Panc1 (cell line): Measurements from ENCODE around the gene PRR35.

ENCODE experiments used
- CTCF ChIP-seq: fragments of 450-650 bp; IDR thresholded peaks from 2 replicates; pipeline ENCODE4 v1.5.1; 2017; ENCODE audit warnings: mild to moderate bottlenecking
- POLR2AphosphoS5 ChIP-seq: IDR thresholded peaks from 2 replicates; pipeline ENCODE4 v1.6.1; 2012; ENCODE audit warnings: mild to moderate bottlenecking, low read depth, low read length, moderate library complexity
- REST ChIP-seq, 2 experiments: IDR thresholded peaks; 2 replicates each; pipeline ENCODE4 v1.6.1; 2011 to 2012; ENCODE audit warnings: low read depth in 2 of 2, control low read depth in 1 of 2, low read length in 1 of 2, mild to moderate bottlenecking in 1 of 2, moderate library complexity in 1 of 2; ENCODE audit not compliant: insufficient read depth in 1 of 2
- SIN3A ChIP-seq: IDR thresholded peaks from 2 replicates; pipeline ENCODE4 v1.6.1; 2012; ENCODE audit warnings: low read depth, mild to moderate bottlenecking, low read length, moderate library complexity, borderline replicate concordance; ENCODE audit not compliant: insufficient read depth

- TF ChIP-seq CTCF (no peak), REST (IDR thresholded peaks at IDR 0.05; ENCODE audit: insufficient read depth in 1 of 2, low read depth in 2 of 2, low read length in 1 of 2) (no peak), POLR2AphosphoS5 (no peak), SIN3A (no peak)
Measured at GRCh38 chr16:566475-567372, 6.5 kb downstream of the PRR35 start, which contains the start of gene NHLRC4.
